ENCODE results near the gene SLC25A47. TPM values are rescaled to one million over a fixed set of nuclear protein-coding genes. Genes with fewer than 3 reads are reported as not detected.
A peak's percentile ranks its signal among the peaks of the same experiment; 100 is the strongest.

Gene SLC25A47
- total RNA-seq, 1 experiment from 2014 or later = not detected

DNA sequence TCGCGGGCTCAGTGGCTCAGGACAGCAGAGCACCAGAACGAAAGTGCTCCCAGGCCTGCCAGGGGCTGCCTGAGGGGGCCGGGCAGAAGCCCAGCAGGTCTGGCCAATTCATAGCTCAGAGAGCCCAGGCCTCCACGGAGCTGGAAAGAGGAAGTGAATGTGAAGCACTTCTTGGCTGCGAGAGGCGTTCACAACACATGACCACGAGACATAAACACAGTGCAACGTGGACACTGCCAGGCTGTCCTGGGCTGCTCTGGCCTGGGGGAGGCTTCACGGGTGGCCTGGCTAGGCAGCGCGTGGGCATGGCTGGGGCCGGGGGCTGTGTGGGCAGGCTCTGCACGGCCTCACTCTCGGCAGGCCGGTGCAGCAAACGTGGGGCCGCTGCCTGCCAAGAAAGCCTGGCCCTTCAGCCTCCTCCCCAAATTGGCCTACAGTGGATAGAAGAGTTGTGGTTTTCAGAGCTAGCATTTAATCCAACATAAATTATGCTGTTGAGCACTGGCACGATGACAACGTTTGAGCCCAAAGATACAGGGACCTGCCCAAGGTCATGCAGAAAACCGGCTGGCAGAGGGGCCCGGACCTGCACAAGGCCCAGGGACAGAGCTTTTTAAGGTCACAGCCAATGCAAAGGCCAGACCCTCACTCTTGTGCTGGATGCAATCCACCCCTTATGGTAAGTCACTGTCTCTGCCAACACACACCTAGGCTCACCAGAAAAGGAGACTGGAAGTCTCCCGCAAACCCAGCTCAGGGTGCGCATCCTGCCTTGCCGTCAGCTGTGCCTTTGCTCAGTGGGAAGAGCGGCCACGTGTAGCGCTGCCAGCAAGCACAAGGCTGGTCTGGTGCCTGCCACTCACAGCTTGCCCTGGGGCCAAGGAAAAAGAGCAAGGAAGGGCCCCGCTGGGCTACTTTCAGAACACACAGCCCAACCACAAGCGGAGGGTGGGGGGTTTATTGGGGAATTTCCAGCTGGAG lies 25.5 kb upstream of the SLC25A47 start (continued):
- TF ChIP-seq, protein P1, sequence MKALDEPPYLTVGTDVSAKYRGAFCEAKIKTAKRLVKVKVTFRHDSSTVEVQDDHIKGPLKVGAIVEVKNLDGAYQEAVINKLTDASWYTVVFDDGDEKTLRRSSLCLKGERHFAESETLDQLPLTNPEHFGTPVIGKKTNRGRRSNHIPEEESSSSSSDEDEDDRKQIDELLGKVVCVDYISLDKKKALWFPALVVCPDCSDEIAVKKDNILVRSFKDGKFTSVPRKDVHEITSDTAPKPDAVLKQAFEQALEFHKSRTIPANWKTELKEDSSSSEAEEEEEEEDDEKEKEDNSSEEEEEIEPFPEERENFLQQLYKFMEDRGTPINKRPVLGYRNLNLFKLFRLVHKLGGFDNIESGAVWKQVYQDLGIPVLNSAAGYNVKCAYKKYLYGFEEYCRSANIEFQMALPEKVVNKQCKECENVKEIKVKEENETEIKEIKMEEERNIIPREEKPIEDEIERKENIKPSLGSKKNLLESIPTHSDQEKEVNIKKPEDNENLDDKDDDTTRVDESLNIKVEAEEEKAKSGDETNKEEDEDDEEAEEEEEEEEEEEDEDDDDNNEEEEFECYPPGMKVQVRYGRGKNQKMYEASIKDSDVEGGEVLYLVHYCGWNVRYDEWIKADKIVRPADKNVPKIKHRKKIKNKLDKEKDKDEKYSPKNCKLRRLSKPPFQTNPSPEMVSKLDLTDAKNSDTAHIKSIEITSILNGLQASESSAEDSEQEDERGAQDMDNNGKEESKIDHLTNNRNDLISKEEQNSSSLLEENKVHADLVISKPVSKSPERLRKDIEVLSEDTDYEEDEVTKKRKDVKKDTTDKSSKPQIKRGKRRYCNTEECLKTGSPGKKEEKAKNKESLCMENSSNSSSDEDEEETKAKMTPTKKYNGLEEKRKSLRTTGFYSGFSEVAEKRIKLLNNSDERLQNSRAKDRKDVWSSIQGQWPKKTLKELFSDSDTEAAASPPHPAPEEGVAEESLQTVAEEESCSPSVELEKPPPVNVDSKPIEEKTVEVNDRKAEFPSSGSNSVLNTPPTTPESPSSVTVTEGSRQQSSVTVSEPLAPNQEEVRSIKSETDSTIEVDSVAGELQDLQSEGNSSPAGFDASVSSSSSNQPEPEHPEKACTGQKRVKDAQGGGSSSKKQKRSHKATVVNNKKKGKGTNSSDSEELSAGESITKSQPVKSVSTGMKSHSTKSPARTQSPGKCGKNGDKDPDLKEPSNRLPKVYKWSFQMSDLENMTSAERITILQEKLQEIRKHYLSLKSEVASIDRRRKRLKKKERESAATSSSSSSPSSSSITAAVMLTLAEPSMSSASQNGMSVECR (CRISPR knock-in tag; IDR thresholded peaks at IDR 0.05; ENCODE audit: borderline replicate concordance) = no peak
- TF ChIP-seq, protein P2, sequence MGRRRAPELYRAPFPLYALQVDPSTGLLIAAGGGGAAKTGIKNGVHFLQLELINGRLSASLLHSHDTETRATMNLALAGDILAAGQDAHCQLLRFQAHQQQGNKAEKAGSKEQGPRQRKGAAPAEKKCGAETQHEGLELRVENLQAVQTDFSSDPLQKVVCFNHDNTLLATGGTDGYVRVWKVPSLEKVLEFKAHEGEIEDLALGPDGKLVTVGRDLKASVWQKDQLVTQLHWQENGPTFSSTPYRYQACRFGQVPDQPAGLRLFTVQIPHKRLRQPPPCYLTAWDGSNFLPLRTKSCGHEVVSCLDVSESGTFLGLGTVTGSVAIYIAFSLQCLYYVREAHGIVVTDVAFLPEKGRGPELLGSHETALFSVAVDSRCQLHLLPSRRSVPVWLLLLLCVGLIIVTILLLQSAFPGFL (CRISPR knock-in tag; IDR thresholded peaks at IDR 0.05; ENCODE audit: borderline replicate concordance) = no peak
- no peak for TF ChIP-seq NR3C1 (CRISPR knock-in tag; conservative IDR thresholded peaks at IDR 0.05; ENCODE audit: low read depth)
- TF ChIP-seq, protein P3, sequence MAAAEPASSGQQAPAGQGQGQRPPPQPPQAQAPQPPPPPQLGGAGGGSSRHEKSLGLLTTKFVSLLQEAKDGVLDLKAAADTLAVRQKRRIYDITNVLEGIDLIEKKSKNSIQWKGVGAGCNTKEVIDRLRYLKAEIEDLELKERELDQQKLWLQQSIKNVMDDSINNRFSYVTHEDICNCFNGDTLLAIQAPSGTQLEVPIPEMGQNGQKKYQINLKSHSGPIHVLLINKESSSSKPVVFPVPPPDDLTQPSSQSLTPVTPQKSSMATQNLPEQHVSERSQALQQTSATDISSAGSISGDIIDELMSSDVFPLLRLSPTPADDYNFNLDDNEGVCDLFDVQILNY (CRISPR knock-in tag; IDR thresholded peaks at IDR 0.05) = no peak
- no peak for TF ChIP-seq RELA (CRISPR knock-in tag; IDR thresholded peaks at IDR 0.05; ENCODE audit: borderline replicate concordance)
- no peak for TF ChIP-seq ZNF219 (CRISPR knock-in tag; IDR thresholded peaks at IDR 0.05; ENCODE audit: borderline replicate concordance)
- TF ChIP-seq, protein P4, sequence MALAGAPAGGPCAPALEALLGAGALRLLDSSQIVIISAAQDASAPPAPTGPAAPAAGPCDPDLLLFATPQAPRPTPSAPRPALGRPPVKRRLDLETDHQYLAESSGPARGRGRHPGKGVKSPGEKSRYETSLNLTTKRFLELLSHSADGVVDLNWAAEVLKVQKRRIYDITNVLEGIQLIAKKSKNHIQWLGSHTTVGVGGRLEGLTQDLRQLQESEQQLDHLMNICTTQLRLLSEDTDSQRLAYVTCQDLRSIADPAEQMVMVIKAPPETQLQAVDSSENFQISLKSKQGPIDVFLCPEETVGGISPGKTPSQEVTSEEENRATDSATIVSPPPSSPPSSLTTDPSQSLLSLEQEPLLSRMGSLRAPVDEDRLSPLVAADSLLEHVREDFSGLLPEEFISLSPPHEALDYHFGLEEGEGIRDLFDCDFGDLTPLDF (CRISPR knock-in tag; IDR thresholded peaks at IDR 0.05) = no peak

DNA sequence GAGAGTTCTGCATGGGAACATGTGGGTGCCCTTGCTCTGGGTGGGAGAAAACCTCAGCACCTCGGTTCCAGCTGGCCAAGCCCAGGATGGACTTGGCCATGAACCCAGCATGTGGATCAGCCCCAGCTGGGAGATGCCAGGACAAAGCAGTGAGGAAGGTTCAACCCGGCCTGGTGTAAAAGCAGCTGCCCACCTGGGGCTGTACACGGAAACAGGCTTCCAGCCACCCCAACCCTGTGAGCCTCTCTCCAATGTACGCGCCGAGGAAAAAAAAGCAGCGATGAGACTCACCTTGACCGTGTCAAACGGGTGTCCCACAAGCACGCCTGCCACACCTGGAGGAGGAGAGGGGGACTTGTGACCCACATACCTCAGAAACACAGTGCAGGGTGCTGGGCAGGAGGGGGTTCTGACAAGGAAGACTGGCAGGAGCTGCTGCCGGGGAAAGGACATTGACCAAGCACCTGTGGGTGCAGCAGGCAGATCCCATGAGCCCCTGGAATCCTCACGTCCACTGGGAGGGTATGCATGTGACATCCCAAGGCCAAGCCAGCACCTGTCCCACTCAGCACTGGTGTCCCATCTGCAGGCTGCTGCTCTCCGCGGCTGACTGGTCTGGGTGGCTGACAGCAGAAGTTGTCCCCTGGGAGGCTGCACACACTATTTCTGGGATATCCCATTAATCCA lies 24.4 kb upstream of the SLC25A47 start:
- TF ChIP-seq PRRX2 (CRISPR knock-in tag; IDR thresholded peaks at IDR 0.05) (no peak), MYBL2 (CRISPR knock-in tag; IDR thresholded peaks at IDR 0.05) (no peak), NFYB (CRISPR knock-in tag; conservative IDR thresholded peaks at IDR 0.05; ENCODE audit: low read depth) (no peak), CBFB (CRISPR knock-in tag; IDR thresholded peaks at IDR 0.05; ENCODE audit: low read depth) (no peak), ZNF671 (CRISPR knock-in tag; IDR thresholded peaks at IDR 0.05) (no peak)
- TF ChIP-seq, protein P2 (CRISPR knock-in tag; IDR thresholded peaks at IDR 0.05; ENCODE audit: borderline replicate concordance) = no peak
- TF ChIP-seq, protein P5, sequence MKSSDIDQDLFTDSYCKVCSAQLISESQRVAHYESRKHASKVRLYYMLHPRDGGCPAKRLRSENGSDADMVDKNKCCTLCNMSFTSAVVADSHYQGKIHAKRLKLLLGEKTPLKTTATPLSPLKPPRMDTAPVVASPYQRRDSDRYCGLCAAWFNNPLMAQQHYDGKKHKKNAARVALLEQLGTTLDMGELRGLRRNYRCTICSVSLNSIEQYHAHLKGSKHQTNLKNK (CRISPR knock-in tag; IDR thresholded peaks at IDR 0.05) = no peak
- ChIA-PET CTCF (interaction anchor here (0.6 to 1.5 kb wide), 2 partner anchors 9 to 52 kb away, joined by 3 read pairs; no protein-coding TSS in a partner anchor), POLR2A (no interaction called here)
- ATAC-seq (no peak), DNase-seq (ENCODE audit: low spot score) (no peak)
- Mint-ChIP-seq H3K27ac (0 out of 2 replicates have a peak overlapping the region, but pooled peaks have one; percentile 42), H3K27me3 (ENCODE audit: low read depth) (no peaks in the 10 kb centered on the region), H3K4me3 (no peak overlapping the region), H3K9me3 (no peaks in the 10 kb centered on the region), H3K36me3 (peaks cover 44% of the 10 kb centered on the region), H3K4me1 (peaks cover 11% of the 10 kb centered on the region)
